IMR-90 (cell line): ENCODE results near the gene SMC6. TPM values are rescaled to one million over a fixed set of nuclear protein-coding genes. Genes with fewer than 3 reads are reported as not detected.

Experiments
- ATAC-seq: fragments of 200-7000 bp; cut with Tn5 transposase; 2 replicates; pipeline ENCODE4 v1.9.1; 2020; ENCODE audit warnings: low read depth, mild to moderate bottlenecking, moderate library complexity
- BruUV-seq: library from RNA; stranded (reverse); fragments of 400-500 nt; replicated peaks from 2 replicates; lab custom pipeline; 2021; lab: Mats Ljungman, UMichigan
- CTCF ChIA-PET: fragments of 300-600 bp; formaldehyde crosslinking; extraction: SDS; loops from one replicate; lab custom pipeline; 2021; ENCODE audit warnings: antibody characterized with exemption; lab: Yijun Ruan, JAX
- POLR2A ChIA-PET: fragments of 300-600 bp; sonication (Branson Sonifier 250); formaldehyde crosslinking; loops from one replicate; lab custom pipeline; 2022; ENCODE audit warnings: antibody characterized with exemption; ENCODE audit not compliant: unreplicated experiment; lab: Charles Lee
- DNase-seq: peaks from one replicate; pipeline ENCODE4 v3.0.0; 2013
- H2AFZ ChIP-seq: replicated peaks from 2 replicates; pipeline ENCODE3; 2013; ENCODE audit warnings: low read length, mild to moderate bottlenecking; ENCODE audit not compliant: poor library complexity
- H2AK5ac ChIP-seq: 2 replicates; pipeline ENCODE4 v1.6.1; 2013; ENCODE audit warnings: low read depth, low read length, inconsistent platforms
- H2AK9ac ChIP-seq: replicated peaks from 2 replicates; pipeline ENCODE3; 2013; ENCODE audit warnings: mild to moderate bottlenecking, low read depth, low read length, moderate library complexity; ENCODE audit not compliant: poor library complexity
- H2BK120ac ChIP-seq: 2 replicates; pipeline ENCODE4 v1.6.1; 2013; ENCODE audit warnings: low read depth, low read length, inconsistent platforms
- H2BK15ac ChIP-seq: 3 replicates; pipeline ENCODE4 v1.6.1; 2013; ENCODE audit warnings: low read depth, low read length, inconsistent platforms
- H2BK20ac ChIP-seq: 2 replicates; pipeline ENCODE4 v1.6.1; 2013; ENCODE audit warnings: low read depth, mild to moderate bottlenecking, inconsistent platforms, low read length, moderate library complexity
- H2BK5ac ChIP-seq: 2 replicates; pipeline ENCODE4 v1.6.1; 2013; ENCODE audit warnings: mild to moderate bottlenecking, low read depth, low read length, inconsistent platforms; ENCODE audit not compliant: poor library complexity, severe bottlenecking
- H3K14ac ChIP-seq: replicated peaks from 2 replicates; pipeline ENCODE4 v1.6.1; 2013; ENCODE audit warnings: low read depth, low read length, inconsistent platforms
- H3K18ac ChIP-seq: 2 replicates; pipeline ENCODE4 v1.6.1; 2013; ENCODE audit warnings: low read depth, low read length, control low read depth
- H3K23ac ChIP-seq: 2 replicates; pipeline ENCODE4 v1.6.1; 2013; ENCODE audit warnings: low read depth, low read length, inconsistent platforms
- H3K27ac ChIP-seq: 2 replicates; pipeline ENCODE4 v1.5.1; 2013; ENCODE audit warnings: mild to moderate bottlenecking, control low read depth, low read length; ENCODE audit not compliant: insufficient read depth
- H3K27me3 ChIP-seq: 2 replicates; pipeline ENCODE4 v1.6.1; 2013; ENCODE audit warnings: low read length; ENCODE audit not compliant: control insufficient read depth, insufficient read depth
- H3K36me3 ChIP-seq: 2 replicates; pipeline ENCODE4 v1.6.1; 2013; ENCODE audit warnings: low read length, mixed read lengths; ENCODE audit not compliant: control insufficient read depth, insufficient read depth
- H3K4ac ChIP-seq: 2 replicates; pipeline ENCODE4 v1.6.1; 2013; ENCODE audit warnings: low read depth, low read length, inconsistent platforms
- H3K4me1 ChIP-seq: 2 replicates; pipeline ENCODE4 v1.6.1; 2013; ENCODE audit warnings: low read length, mixed read lengths; ENCODE audit not compliant: control insufficient read depth, insufficient read depth
- H3K4me2 ChIP-seq: 2 replicates; pipeline ENCODE4 v1.6.1; 2013; ENCODE audit warnings: low read depth, mild to moderate bottlenecking, control low read depth, low read length, moderate library complexity
- H3K4me3 ChIP-seq: 2 replicates; pipeline ENCODE4 v1.5.1; 2013; ENCODE audit warnings: low read depth, mild to moderate bottlenecking, control low read depth, low read length, moderate library complexity; ENCODE audit not compliant: insufficient read depth
- H3K56ac ChIP-seq: 2 replicates; pipeline ENCODE4 v1.6.1; 2013; ENCODE audit warnings: low read length, inconsistent platforms; ENCODE audit not compliant: insufficient read depth; ENCODE audit errors: extremely low read depth
- H3K79me1 ChIP-seq, 2 experiments: 2 replicates each; pipeline ENCODE4 v1.6.1; 2013; ENCODE audit warnings: low read length in 2 of 2, inconsistent platforms in 1 of 2, low read depth in 1 of 2
- H3K9ac ChIP-seq: 2 replicates; pipeline ENCODE4 v1.6.1; 2013; ENCODE audit warnings: low read depth, low read length, control low read depth
- H3K9me1 ChIP-seq: 2 replicates; pipeline ENCODE4 v1.6.1; 2013; ENCODE audit warnings: low read length, inconsistent platforms; ENCODE audit not compliant: insufficient read depth
- H3K9me3 ChIP-seq: 2 replicates; pipeline ENCODE4 v1.6.1; 2013; ENCODE audit warnings: low read length; ENCODE audit not compliant: control insufficient read depth, insufficient read depth
- H4K20me1 ChIP-seq: 2 replicates; pipeline ENCODE4 v1.6.1; 2013; ENCODE audit warnings: low read length, inconsistent platforms; ENCODE audit not compliant: insufficient read depth
- H4K5ac ChIP-seq: 2 replicates; pipeline ENCODE4 v1.6.1; 2013; ENCODE audit warnings: mild to moderate bottlenecking, low read depth, low read length, control low read depth
- H4K8ac ChIP-seq, 2 experiments: 2 replicates each; pipeline ENCODE4 v1.6.1; 2013; ENCODE audit warnings: low read depth in 2 of 2, low read length in 2 of 2, control low read depth in 1 of 2, inconsistent platforms in 1 of 2
- H4K91ac ChIP-seq: 2 replicates; pipeline ENCODE4 v1.6.1; 2013; ENCODE audit warnings: low read depth, low read length, inconsistent platforms; ENCODE audit not compliant: insufficient read depth
- SMC3 ChIP-seq: fragments of 150-350 bp; IDR thresholded peaks from 2 replicates; pipeline ENCODE4 v1.6.1; 2016; ENCODE audit warnings: low read depth, mild to moderate bottlenecking, antibody characterized with exemption, low read length, moderate library complexity
- WGBS, 2 experiments: methylation state at CpG; one replicate each; pipeline versions ENCODE4 v1.1.5 to v1.1.7; 2013; ENCODE audit warnings: missing lambda C conversion rate in 2 of 2; ENCODE audit not compliant: insufficient read length in 1 of 2; ENCODE audit errors: extremely low coverage in 2 of 2; 5-methylcytosine and 5-hydroxymethylcytosine counted together
- dilution Hi-C: fragments of 300-500 bp; cut with HindIII; formaldehyde crosslinking; loops from one replicate; pipeline ENCODE4 v1.14.3; 2018; ENCODE audit warnings: low sequenced_read_pairs; ENCODE audit not compliant: unreplicated experiment
- in situ Hi-C: fragments of 300-500 bp; cut with MboI; formaldehyde crosslinking; loops from 3 replicates; pipeline ENCODE4 v1.14.3; 2019; ENCODE audit warnings: low sequenced_read_pairs, inconsistent platforms, mixed read lengths
- intact Hi-C: fragments of 100-400 bp; cut with micrococcal nuclease; formaldehyde crosslinking; loops from 2 replicates; pipeline ENCODE4 v1.10.0; 2022
- polyA plus RNA-seq, 3 experiments: library from polyadenylated mRNA; depleted of rRNA; stranded (reverse); fragments of >200 nt; gene quantifications; 2 replicates each; pipeline ENCODE4 v1.2.3, GENCODE V29; 2012; ENCODE audit warnings: low replicate concordance in 1 of 3
- total RNA-seq: library from RNA; depleted of rRNA; stranded (reverse); fragments of >200 nt; gene quantifications from 2 replicates; pipeline ENCODE4 v1.2.3, GENCODE V29; 2012

Gene SMC6
- total and polyA plus RNA-seq, 2 of the 4 experiments (the other 2 are of a cell fraction) = 6.5 to 10.4 TPM

DNA sequence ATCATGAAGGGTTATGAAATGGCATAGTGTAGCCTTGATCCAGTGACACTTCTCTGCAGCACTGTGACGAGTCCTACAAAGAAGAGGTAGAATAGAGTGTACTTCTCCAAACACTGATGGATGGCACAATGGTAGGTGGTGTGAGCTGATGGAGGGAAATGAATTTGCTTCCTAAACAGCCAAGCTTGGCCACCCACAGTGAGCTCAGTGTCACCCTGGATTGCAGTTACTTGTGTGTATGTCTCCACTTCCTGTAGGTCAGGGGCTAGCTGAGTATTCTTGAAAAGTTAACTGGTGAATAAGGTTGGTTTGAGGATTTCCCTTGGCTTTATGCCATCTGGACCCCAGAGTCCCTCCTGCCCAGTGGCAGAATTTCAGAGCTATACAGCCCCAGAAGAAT is 137.2 kb downstream of the SMC6 start:
- H2AFZ ChIP-seq = no peak overlapping the region
- H2AK5ac ChIP-seq = no peak overlapping the region
- no peaks in the 10 kb centered on the region for H3K27me3 ChIP-seq
- no peaks in the 10 kb centered on the region for H4K20me1 ChIP-seq
- in situ Hi-C loops (no loop called here), intact Hi-C loops (no loop called here), dilution Hi-C loops (no loop called here)
- H3K4me2 ChIP-seq = no peak overlapping the region
- CTCF ChIA-PET = interaction anchor here (2.2 kb wide), 1 partner anchor 30 kb away, joined by 9 read pairs; no protein-coding TSS in a partner anchor
- POLR2A ChIA-PET = no interaction called here
- no peak for TF ChIP-seq SMC3
- peaks cover 6% of the 10 kb centered on the region; the same call in 1 of the 2 replicates for H3K9me1 ChIP-seq
- no peak for DNase-seq
- no peak overlapping the region; the same call in 1 of the 2 replicates for H2BK120ac ChIP-seq
- no peak overlapping the region for H2BK5ac ChIP-seq
- no peak overlapping the region for H2BK20ac ChIP-seq
- H3K56ac ChIP-seq = no peak overlapping the region
- BruUV-seq = no TSS peak
- H3K14ac ChIP-seq = no peak overlapping the region; the same call in 1 of the 2 replicates
- H3K23ac ChIP-seq = no peak overlapping the region
- no peak overlapping the region for H3K4me3 ChIP-seq
- H4K91ac ChIP-seq = no peak overlapping the region
- no peak overlapping the region for H3K27ac ChIP-seq
- no peak overlapping the region for H3K18ac ChIP-seq
- no CpG with 5 or more reads among the region's 1 CpG for WGBS, 2 experiments
- H2BK15ac ChIP-seq = no peak overlapping the region
- no peak overlapping the region for H3K9ac ChIP-seq
- no peak overlapping the region for H4K5ac ChIP-seq
- H3K4ac ChIP-seq = no peak overlapping the region; the same call in 1 of the 2 replicates
- no peaks in the 10 kb centered on the region for H3K9me3 ChIP-seq
- H2AK9ac ChIP-seq = peak overlapping the region; percentile 18
- H3K4me1 ChIP-seq = peaks cover 6% of the 10 kb centered on the region; the same call in 1 of the 2 replicates
- no peaks in the 10 kb centered on the region for H3K79me1 ChIP-seq
- no peak overlapping the region for H4K8ac ChIP-seq
- no peak for ATAC-seq
- H3K36me3 ChIP-seq = no peaks in the 10 kb centered on the region
